H9 (cell line): ENCODE results near the gene TMEM176B. TPM values are rescaled to one million over a fixed set of nuclear protein-coding genes. Genes with fewer than 3 reads are reported as not detected.
A peak's percentile ranks its signal among the peaks of the same experiment; 100 is the strongest.

Experiments used
- DNase-seq: peaks from one replicate; pipeline ENCODE4 v3.0.0-alpha.2; 2017
- H2AFZ ChIP-seq: one replicate; pipeline ENCODE4 v1.6.1; 2013; ENCODE audit warnings: mild to moderate bottlenecking, low read length, control low read depth, moderate library complexity
- H2AK5ac ChIP-seq: 2 replicates; pipeline ENCODE4 v1.6.1; 2013; ENCODE audit warnings: low read length, control low read depth, mixed read lengths; ENCODE audit not compliant: insufficient read length
- H2BK120ac ChIP-seq: one replicate; pipeline ENCODE4 v1.6.1; 2013; ENCODE audit warnings: low read depth, mild to moderate bottlenecking, low read length, control low read depth, inconsistent platforms; ENCODE audit not compliant: poor library complexity, severe bottlenecking
- H2BK12ac ChIP-seq: 2 replicates; pipeline ENCODE4 v1.6.1; 2013; ENCODE audit warnings: low read length, control low read depth, mixed read lengths, low read depth; ENCODE audit not compliant: insufficient read length
- H2BK15ac ChIP-seq: 2 replicates; pipeline ENCODE4 v1.6.1; 2013; ENCODE audit warnings: low read depth, low read length, control low read depth
- H2BK20ac ChIP-seq: one replicate; pipeline ENCODE4 v1.6.1; 2013; ENCODE audit warnings: low read depth, mild to moderate bottlenecking, low read length, control low read depth, inconsistent platforms; ENCODE audit not compliant: poor library complexity, severe bottlenecking
- H2BK5ac ChIP-seq: 2 replicates; pipeline ENCODE4 v1.6.1; 2013; ENCODE audit warnings: low read length, control low read depth, mixed read lengths; ENCODE audit not compliant: insufficient read length
- H3K14ac ChIP-seq: 2 replicates; pipeline ENCODE4 v1.6.1; 2013; ENCODE audit warnings: low read length, control low read depth; ENCODE audit not compliant: insufficient read depth
- H3K18ac ChIP-seq: 2 replicates; pipeline ENCODE4 v1.6.1; 2013; ENCODE audit warnings: low read depth, mild to moderate bottlenecking, mixed read lengths, low read length, control low read depth; ENCODE audit not compliant: insufficient read length
- H3K23ac ChIP-seq: 2 replicates; pipeline ENCODE4 v1.6.1; 2013; ENCODE audit warnings: low read length, control low read depth, mixed read lengths, low read depth; ENCODE audit not compliant: insufficient read length
- H3K23me2 ChIP-seq: 2 replicates; pipeline ENCODE4 v1.6.1; 2013; ENCODE audit warnings: low read depth, mild to moderate bottlenecking, mixed read lengths, low read length, control low read depth; ENCODE audit not compliant: insufficient read length, poor library complexity, severe bottlenecking
- H3K27ac ChIP-seq: 2 replicates; pipeline ENCODE4 v1.5.1; 2013; ENCODE audit warnings: low read length, control low read depth, mixed read lengths, low read depth; ENCODE audit not compliant: insufficient read length
- H3K27me3 ChIP-seq: 2 replicates; pipeline ENCODE4 v1.6.1; 2013; ENCODE audit warnings: low read length, control low read depth, inconsistent platforms; ENCODE audit not compliant: insufficient read depth
- H3K4ac ChIP-seq: 2 replicates; pipeline ENCODE4 v1.6.1; 2013; ENCODE audit warnings: low read depth, mild to moderate bottlenecking, control low read depth, inconsistent platforms, low read length, moderate library complexity
- H3K4me1 ChIP-seq: 2 replicates; pipeline ENCODE4 v1.6.1; 2013; ENCODE audit warnings: low read length, control low read depth, inconsistent platforms; ENCODE audit not compliant: insufficient read depth
- H3K4me2 ChIP-seq: 2 replicates; pipeline ENCODE4 v1.6.1; 2013; ENCODE audit warnings: low read length, control low read depth, mixed read lengths; ENCODE audit not compliant: insufficient read length, insufficient read depth
- H3K56ac ChIP-seq: 2 replicates; pipeline ENCODE4 v1.6.1; 2013; ENCODE audit warnings: low read depth, mild to moderate bottlenecking, mixed read lengths, low read length, control low read depth; ENCODE audit not compliant: insufficient read length
- H3K79me1 ChIP-seq: 2 replicates; pipeline ENCODE4 v1.6.1; 2013; ENCODE audit warnings: low read depth, mild to moderate bottlenecking, moderate library complexity, low read length, control low read depth, inconsistent platforms; ENCODE audit not compliant: insufficient read depth, poor library complexity, severe bottlenecking
- H3K79me2 ChIP-seq: 2 replicates; pipeline ENCODE4 v1.6.1; 2013; ENCODE audit warnings: low read length, control low read depth, inconsistent platforms; ENCODE audit not compliant: insufficient read depth
- H3K9ac ChIP-seq: 2 replicates; pipeline ENCODE4 v1.6.1; 2013; ENCODE audit warnings: low read length, control low read depth, mixed read lengths; ENCODE audit not compliant: insufficient read length; ENCODE audit errors: extremely low read depth
- H3K9me3 ChIP-seq: one replicate; pipeline ENCODE4 v1.6.1; 2013; ENCODE audit warnings: low read depth, low read length, inconsistent platforms; ENCODE audit not compliant: control insufficient read depth
- H3T11ph ChIP-seq: one replicate; pipeline ENCODE4 v1.6.1; 2013; ENCODE audit warnings: mild to moderate bottlenecking, low read length, control low read depth, inconsistent platforms
- H4K20me1 ChIP-seq: one replicate; pipeline ENCODE4 v1.6.1; 2013; ENCODE audit not compliant: control insufficient read depth, insufficient read length, insufficient read depth
- H4K5ac ChIP-seq: 2 replicates; pipeline ENCODE4 v1.6.1; 2013; ENCODE audit warnings: low read depth, mild to moderate bottlenecking, mixed read lengths, low read length, control low read depth; ENCODE audit not compliant: insufficient read length
- H4K8ac ChIP-seq: replicated peaks from 2 replicates; pipeline ENCODE4 v1.6.1; 2013; ENCODE audit warnings: low read length, control low read depth, mixed read lengths, low read depth; ENCODE audit not compliant: insufficient read length
- H4K91ac ChIP-seq: 2 replicates; pipeline ENCODE4 v1.6.1; 2013; ENCODE audit warnings: low read depth, mild to moderate bottlenecking, moderate library complexity, mixed read lengths, low read length, control low read depth; ENCODE audit not compliant: insufficient read length
- H3K27ac Mint-ChIP-seq, 3 experiments: 2 replicates in 2 of 3; 3 replicates in 1 of 3; pipeline ENCODE4 v1.8.0; 2020 to 2021; ENCODE audit warnings: mixed read lengths in 3 of 3, mild to moderate bottlenecking in 1 of 3, moderate library complexity in 1 of 3
- H3K27me3 Mint-ChIP-seq: 2 replicates; pipeline ENCODE4 v1.8.0; 2021; ENCODE audit warnings: low read depth, mild to moderate bottlenecking, moderate library complexity, mixed read lengths
- H3K36me3 Mint-ChIP-seq, 3 experiments: 2 replicates in 2 of 3; 3 replicates in 1 of 3; pipeline ENCODE4 v1.8.0; 2020 to 2021; ENCODE audit warnings: low read depth in 3 of 3, mixed read lengths in 3 of 3; ENCODE audit not compliant: insufficient read depth in 1 of 3
- H3K4me1 Mint-ChIP-seq, 2 experiments: 2 replicates each; pipeline ENCODE4 v1.8.0; 2020; ENCODE audit warnings: mixed read lengths in 2 of 2
- H3K4me3 Mint-ChIP-seq, 2 experiments: 2 replicates in 1 of 2; 3 replicates in 1 of 2; pipeline ENCODE4 v1.8.0; 2020 to 2021; ENCODE audit warnings: mild to moderate bottlenecking in 2 of 2, mixed read lengths in 2 of 2, moderate library complexity in 1 of 2
- H3K9me3 Mint-ChIP-seq, 2 experiments: 2 replicates in 1 of 2; 3 replicates in 1 of 2; pipeline ENCODE4 v1.8.0; 2020; ENCODE audit warnings: mild to moderate bottlenecking in 2 of 2, mixed read lengths in 2 of 2, moderate library complexity in 1 of 2
- CTCF ChIP-seq: fragments of 200-600 bp; sonication (generic); conservative IDR thresholded peaks from 3 replicates; pipeline ENCODE4 v1.8.0; 2021; ENCODE audit warnings: antibody characterized with exemption, mild to moderate bottlenecking
- WGBS: extraction: QIAGEN DNeasy Blood & Tissue Kit; methylation state at CpG from one replicate; pipeline ENCODE4 v1.1.7; 2013; ENCODE audit warnings: missing lambda C conversion rate, low lambda C conversion rate, mixed read lengths; ENCODE audit not compliant: insufficient read length; ENCODE audit errors: extremely low coverage; 5-methylcytosine and 5-hydroxymethylcytosine counted together
- total RNA-seq: library from RNA; stranded (reverse); gene quantifications from 2 replicates; pipeline ENCODE4 v1.2.1, GENCODE V29; 2021

The TMEM176B gene
- total RNA-seq, 1 experiment from 2014 or later, result 0.85 TPM

GRCh38 chr7:150800581-150801241 lies 547 bp upstream of the TMEM176B start, which contains the start of gene TMEM176A:
TSS of gene TMEM176A (plus strand) at chr7:150800769. CDS start at chr7:150801551, 782 bp downstream.
- peak within 1 kb of the TSS; percentile 62 for H3K4me2 ChIP-seq

More at GRCh38 chr7:150800581-150801241, 547 bp upstream of the TMEM176B start, which contains the start of gene TMEM176A:
- H3K18ac ChIP-seq, result no peak within 1 kb of the TSS
- no peak within 1 kb of the TSS for H2AK5ac ChIP-seq
- H3K79me2 ChIP-seq, result no peaks in the 10 kb centered on the region
- no peak within 1 kb of the TSS for H2BK20ac ChIP-seq
- Mint-ChIP-seq H3K27ac (no peak within 1 kb of the TSS), H3K27me3 (peaks cover 77% of the 10 kb centered on the region), H3K4me3 (peak within 1 kb of the TSS; percentile 44 to 76), H3K4me1 (peaks cover 0 to 17% of the 10 kb centered on the region in 2 experiments; a peak in 2 of 4 replicates), H3K9me3 (peaks cover 6 to 13% of the 10 kb centered on the region in 2 experiments; a peak in 4 of 5 replicates), H3K36me3 (peaks cover 0 to 6% (median 4%) of the 10 kb centered on the region in 3 experiments; a peak in 3 of 7 replicates)
- H3K9me3 ChIP-seq, result no peaks in the 10 kb centered on the region
- no peak within 1 kb of the TSS for H2BK5ac ChIP-seq
- no peak within 1 kb of the TSS for H4K91ac ChIP-seq
- H3K14ac ChIP-seq, result no peak within 1 kb of the TSS
- DNase-seq, result no peak
- no peak within 1 kb of the TSS for H2BK12ac ChIP-seq
- H2AFZ ChIP-seq, result no peak within 1 kb of the TSS
- H3K27me3 ChIP-seq, result peaks cover 35% of the 10 kb centered on the region
- WGBS, result no CpG with 5 or more reads among the region's 54 CpGs
- H4K5ac ChIP-seq, result no peak within 1 kb of the TSS
- no peak within 1 kb of the TSS for H3K23ac ChIP-seq
- no peak within 1 kb of the TSS for H3K4ac ChIP-seq
- H3K56ac ChIP-seq, result no peak within 1 kb of the TSS
- H4K8ac ChIP-seq, result no peak within 1 kb of the TSS
- no peaks in the 10 kb centered on the region for H3K79me1 ChIP-seq
- no peaks in the 10 kb centered on the region for H4K20me1 ChIP-seq
- no peak within 1 kb of the TSS for H3K27ac ChIP-seq
- H3K9ac ChIP-seq, result no peak within 1 kb of the TSS
- no peak within 1 kb of the TSS for H2BK15ac ChIP-seq
- H3T11ph ChIP-seq, result no peak within 1 kb of the TSS
- H3K4me1 ChIP-seq, result no peaks in the 10 kb centered on the region
- peaks cover 8% of the 10 kb centered on the region for H3K23me2 ChIP-seq
- H2BK120ac ChIP-seq, result no peak within 1 kb of the TSS
- no peak for TF ChIP-seq CTCF
